Activated gamma-delta T cell treated with anti-CD3 and anti-CD28 coated beads, Interleukin-2, amount 50 U/mL, for 16 hours (primary cell): Measurements from ENCODE around the gene GCN1.
"Not testable (repeated sequence)": the region's sequence is repeated elsewhere in the genome, so short reads cannot be mapped to it uniquely, and the experiment has no call there.

Experiments used
- DNase-seq: peaks from one replicate; pipeline ENCODE4 v3.0.0-alpha.2; 2020; ENCODE audit warnings: low read depth

Gene GCN1

GRCh38 chr12:120213182-120213581, 18.7 kb upstream of the GCN1 start:
- not testable (repeated sequence) for DNase-seq

DNA sequence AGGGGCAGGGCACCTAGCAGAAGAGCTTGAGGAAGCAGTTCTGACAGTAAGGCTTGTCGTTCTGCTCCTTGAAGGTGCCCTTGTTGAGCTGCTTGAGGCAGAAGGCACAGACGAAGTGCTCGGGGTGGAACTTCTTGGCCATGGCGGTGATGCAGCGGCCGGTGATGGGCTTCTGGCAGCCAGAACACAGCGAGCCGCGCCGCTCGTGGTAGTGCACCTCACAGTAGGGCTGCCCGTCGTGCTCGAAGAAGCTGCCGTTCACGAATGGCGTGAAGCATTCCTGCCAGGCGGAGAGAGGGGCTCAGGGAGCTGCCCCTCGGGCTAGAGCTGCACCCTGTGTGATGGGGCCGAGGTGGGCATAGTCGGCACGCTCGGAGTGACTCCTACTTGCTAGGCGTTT, 17.8 kb upstream of the GCN1 start:
- no peak for DNase-seq

DNA sequence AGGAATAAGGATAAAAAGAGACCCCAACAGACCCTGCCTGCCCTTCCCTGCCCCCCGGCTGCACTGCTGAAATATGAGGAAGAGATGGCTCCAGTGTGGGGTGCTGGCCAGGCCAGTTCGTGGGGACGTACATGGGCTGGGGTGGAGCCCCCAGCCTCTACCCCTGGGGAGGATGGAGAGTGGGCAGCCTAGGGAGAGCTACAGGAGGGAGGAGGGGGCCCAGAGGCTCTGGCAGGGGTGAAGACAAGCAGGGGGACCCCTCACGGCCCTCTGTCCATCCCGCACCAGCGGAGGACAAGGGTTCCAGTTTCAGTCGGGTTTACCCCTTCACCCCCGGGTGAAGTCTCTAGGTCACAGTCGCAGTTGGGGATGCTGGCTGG, 17.4 kb upstream of the GCN1 start:
- no peak for DNase-seq

- no peak for DNase-seq
Measured at GRCh38 chr12:120211243-120211903, 16.9 kb upstream of the GCN1 start.

- DNase-seq, result no peak
Measured at GRCh38 chr12:120209851-120210250, 15.3 kb upstream of the GCN1 start.

DNA sequence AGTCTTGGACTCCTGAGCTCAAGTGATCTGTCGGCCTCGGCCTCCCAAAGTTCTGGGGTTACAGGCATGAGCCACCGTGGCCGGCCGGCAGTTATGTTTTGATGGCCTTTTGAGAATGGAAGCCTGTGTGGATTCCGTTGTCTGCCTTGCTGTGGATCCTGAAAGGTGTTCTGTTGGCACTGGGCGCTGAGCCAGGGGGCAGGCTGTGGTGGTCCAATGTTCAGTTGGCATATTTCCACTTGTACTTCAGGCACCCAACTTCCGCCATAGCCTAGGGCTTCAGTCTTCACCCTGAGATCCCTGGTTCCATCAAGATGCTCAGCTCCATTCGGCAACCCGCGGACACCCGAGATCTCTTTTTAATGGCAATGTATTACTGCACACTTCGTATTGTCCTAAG, 12.7 kb upstream of the GCN1 start:
- no peak for DNase-seq

DNA sequence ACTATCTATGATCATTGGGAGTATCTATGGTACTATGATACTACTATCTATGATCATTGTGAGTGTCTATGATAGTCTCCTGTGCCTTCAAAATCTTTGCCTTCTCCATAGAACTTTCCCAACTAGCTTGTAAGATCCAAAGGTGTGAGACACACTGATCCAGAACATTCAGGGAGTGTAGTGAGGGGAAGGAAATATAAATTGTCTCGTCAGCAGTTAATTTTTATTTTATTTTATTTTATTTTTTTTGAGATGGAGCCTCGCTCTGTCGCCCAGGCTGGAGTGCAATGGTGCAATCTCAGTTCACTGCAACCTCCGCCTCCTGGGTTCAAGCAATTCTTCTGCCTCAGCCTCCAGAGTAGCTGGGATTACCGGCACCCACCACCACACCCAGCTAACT, 12.3 kb upstream of the GCN1 start:
- DNase-seq, result not testable (repeated sequence)

DNA sequence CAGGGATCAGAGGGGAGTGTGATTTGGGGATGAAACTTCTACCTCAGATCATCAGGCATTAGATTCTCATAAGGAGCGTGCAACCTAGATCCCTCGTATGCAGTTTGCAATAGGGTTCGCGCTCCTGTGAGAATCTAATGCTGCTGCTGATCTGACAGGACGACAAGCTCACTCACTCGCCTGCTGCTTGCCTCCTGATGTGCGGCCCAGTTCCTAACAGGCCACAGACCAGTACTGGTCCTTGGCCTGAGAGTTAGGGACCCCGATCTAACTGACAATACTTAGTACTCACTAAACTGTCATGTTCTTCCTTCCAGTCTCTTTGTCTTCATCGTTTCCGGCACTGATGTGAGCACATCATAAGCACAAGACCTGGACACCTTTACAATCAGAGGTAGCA, 11.7 kb upstream of the GCN1 start:
- DNase-seq, result no peak

- no peak for DNase-seq
Measured at GRCh38 chr12:120204171-120204570, 9.7 kb upstream of the GCN1 start.

- no peak for DNase-seq
Measured at GRCh38 chr12:120200364-120200800, 5.9 kb upstream of the GCN1 start.

GRCh38 chr12:120199595-120200306, 5.2 kb upstream of the GCN1 start:
- no peak for DNase-seq

- DNase-seq, result no peak
Measured at GRCh38 chr12:120199025-120199424, 4.5 kb upstream of the GCN1 start.

DNA sequence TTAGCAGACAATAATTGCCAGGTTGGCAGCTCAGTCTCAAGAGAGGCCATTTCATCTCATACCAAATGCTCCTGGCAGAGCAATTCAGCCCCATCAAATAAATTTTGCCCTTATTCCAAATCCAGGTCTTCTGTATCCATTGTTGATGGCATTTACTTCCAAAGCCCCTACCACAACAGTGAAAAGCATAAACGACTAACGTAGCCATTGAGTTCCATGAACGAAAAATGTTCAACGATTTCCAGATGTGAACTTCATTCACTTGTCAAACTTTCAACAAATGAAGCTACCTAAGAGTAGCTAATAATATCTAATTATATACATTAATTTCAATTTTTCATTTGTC, 3.0 kb upstream of the GCN1 start:
- DNase-seq, result no peak

GRCh38 chr12:120196817-120197541, 2.5 kb upstream of the GCN1 start:
- DNase-seq, result not testable (repeated sequence)

DNA sequence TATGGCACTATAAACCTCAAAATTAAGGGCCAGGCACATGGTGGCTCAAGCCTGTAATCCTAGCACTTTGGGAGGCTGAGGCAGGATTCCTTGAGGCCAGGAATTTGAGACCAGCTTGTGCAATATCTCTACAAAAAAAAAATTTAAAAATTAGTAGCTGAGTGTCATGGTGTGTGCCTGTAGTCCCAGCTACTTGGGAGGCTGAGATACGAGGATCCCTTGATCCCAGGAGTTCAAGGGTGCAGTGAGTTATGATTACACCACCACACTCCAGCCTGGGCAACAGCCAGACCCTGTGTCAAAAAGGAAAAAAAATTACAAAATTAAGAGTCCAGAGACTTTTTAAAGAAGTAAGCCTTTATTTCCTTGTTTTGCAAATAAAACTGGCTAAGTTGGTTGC, 1.8 kb upstream of the GCN1 start:
- DNase-seq, result no peak

DNA sequence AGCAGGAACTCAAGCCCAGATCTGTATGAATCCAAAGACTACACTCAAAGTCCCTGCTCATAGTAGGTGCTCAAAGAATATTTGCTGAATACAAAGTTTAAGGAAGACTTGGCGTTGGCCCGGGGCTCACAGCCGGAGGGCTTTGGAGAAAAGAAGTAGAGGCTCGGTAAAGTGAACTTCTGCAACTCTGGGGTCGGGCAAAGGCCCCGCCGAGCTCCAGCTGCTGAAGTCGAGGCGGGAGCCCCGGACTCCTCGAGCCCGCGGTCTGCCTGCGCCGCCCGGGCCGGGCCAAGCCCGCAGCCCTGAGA, 335 bp downstream of the GCN1 start:
- DNase-seq, result no peak

- DNase-seq, result not testable (repeated sequence)
Measured at GRCh38 chr12:120193286-120193685, 1.2 kb downstream of the GCN1 start.

DNA sequence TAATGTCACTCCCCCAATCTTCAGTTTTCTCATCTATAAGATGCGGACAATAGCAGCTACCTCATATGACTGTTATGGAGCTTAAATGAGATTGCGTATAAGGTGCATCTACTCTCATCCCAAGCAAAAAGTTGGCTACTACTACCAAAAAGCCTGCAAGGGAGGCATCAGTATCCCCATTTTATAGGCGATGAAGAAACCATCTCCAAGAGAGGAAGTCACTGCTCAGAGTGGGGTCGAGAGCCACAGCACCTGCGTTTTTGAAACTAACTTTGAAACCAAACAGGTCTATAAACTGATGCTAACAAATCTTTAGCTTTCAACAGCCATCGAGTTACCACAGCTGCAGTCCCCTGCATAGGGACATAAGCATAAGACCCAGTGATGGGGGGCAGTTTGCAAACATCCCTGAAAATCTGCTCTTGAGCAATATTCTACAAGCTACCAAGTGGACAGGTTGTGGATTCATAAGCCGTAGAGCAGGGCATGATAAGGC, 3.5 kb downstream of the GCN1 start:
- no peak for DNase-seq

DNA sequence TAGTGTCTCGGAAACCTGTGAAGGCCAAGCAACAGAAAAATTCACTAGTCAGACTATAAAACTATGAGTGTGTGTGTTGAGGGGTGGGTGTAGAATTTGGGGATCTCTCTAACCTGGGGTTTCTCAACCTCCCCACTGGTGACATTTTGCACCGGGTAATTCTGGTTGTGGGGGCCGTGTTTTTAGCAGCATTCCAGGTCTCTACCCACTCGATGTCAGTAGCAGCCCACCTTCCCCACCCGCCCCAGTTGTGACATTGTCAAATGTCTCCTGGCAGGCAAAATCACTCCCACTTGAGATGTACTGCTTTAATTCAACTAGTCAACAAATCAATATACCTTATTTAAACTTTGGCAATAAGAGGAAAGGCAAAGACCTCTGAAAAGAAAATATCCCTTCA, 4.1 kb downstream of the GCN1 start:
- no peak for DNase-seq

DNA sequence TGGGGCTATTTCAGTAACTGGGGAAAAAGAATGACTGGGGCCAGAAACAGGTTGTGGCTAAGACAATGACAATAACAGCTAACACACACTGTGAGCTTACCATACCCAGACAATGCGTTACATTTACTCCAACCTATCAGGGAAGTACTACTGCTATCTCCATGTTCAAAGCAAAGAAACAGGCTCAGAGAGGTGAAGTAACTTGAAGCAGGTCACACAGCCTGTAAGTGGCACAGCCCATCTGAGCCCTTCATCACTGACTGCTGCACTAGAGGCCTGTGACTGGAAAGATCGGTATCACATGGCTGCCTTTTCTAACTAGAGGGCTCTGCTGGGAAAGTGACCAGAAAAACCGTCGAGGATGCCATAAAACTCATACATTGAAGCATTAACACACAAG, 7.9 kb downstream of the GCN1 start:
- DNase-seq, result no peak

DNA sequence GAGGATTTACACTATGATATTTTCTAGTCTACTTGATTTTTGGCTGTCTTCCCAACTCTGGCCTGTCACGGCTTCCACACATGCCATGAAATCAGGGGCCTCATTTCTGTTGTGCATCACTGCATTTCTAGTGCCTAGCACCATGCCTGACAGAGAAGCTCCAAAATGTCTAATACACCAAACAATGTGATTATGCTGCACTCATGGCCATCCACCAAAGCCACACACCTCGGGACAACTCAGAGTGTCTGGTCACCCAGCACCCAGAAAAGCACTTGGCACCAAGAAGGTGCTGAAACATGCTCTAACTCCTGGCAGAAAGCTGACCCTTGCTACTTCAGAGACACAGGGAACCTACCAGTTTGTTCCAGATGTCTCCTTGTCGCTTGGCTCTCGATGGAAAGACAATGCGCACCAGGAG, 11.3 kb downstream of the GCN1 start:
- DNase-seq, result no peak

DNA sequence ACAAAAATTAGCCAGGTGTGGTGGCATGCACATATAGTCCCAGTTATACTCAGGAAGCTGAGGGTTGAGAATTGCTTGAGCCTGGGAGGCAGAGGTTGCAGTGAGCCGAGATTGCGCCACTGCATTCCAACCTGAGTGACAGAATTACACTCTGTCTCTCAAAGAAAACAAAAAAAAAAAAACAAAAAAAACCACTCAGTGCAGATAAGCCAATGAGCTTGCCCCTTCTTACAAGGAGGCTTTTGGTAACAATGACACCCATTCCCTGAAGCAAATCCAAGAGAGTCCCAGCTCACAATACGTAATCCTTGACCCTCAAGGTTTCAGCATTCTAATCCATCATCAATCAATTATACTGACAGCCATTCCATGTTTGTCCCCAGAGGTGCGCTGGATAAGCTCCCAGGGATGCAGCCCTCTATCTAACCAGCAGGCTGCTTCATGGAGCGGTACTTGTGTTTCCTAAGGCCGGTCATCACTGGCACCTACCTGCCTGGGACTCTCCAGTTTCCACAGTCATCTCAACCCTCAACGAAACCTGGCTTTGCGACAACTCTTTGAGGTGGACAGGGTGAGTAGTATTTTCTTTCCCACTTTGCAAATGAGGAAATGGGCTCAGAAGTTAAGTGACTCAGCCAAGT, 12.4 kb downstream of the GCN1 start:
- no peak for DNase-seq

- DNase-seq, result no peak
Measured at GRCh38 chr12:120180975-120181374, 13.5 kb downstream of the GCN1 start.
